NCI-H128 (cell line): Measurements from ENCODE around the gene TMEM176B.
"Not testable (repeated sequence)": the region's sequence is repeated elsewhere in the genome, so short reads cannot be mapped to it uniquely, and the experiment has no call there.

Source experiments
- DNase-seq: peaks from one replicate; lab custom pipeline; 2025; ENCODE audit not compliant: unreplicated experiment; lab: John Stamatoyannopoulos, UW

The TMEM176B gene

GRCh38 chr7:150823484-150824126 lies 23.4 kb upstream of the TMEM176B start:
- DNase-seq, result no peak

- DNase-seq, result no peak
Measured at GRCh38 chr7:150823043-150823442, 22.9 kb upstream of the TMEM176B start.

- no peak for DNase-seq
Measured at GRCh38 chr7:150820578-150821198, 20.5 kb upstream of the TMEM176B start.

DNA sequence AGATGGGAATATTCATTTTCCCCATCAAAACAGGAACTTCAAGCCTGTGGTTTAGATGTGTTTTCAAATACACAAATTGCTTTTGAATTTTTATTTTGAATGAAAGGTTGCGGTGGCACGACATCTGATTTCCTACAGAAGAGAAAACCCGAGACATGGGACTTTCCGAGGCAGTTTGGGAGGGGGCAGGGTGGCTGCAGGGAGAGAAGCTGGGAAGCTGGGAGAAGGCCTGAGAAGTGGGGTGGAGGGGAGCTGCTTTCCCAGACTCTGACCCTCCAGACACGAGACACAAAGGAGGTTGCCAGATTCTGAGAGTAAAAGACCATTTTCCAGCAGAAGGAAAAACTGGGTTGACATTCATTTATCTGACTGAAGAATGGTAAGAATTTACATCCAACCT lies 20.0 kb upstream of the TMEM176B start:
- DNase-seq, result no peak

DNA sequence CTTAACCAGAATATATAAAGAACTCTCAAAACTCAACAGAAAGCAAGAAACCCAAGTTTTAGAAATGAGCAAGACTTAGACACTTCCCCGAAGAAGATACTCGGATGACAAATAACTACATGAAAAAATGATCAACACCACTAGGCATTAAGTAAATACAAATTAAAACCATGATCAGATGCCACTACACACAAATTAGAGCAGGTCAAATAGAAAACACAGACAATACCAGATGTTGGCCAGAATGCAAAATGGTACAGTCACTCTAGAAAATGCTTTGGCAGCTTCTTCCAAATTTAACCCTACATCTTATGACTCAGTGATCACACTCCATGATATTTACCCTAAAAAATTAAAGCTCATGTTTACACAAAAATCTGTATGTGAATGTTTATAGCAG lies 18.8 kb upstream of the TMEM176B start:
- DNase-seq, result no peak

DNA sequence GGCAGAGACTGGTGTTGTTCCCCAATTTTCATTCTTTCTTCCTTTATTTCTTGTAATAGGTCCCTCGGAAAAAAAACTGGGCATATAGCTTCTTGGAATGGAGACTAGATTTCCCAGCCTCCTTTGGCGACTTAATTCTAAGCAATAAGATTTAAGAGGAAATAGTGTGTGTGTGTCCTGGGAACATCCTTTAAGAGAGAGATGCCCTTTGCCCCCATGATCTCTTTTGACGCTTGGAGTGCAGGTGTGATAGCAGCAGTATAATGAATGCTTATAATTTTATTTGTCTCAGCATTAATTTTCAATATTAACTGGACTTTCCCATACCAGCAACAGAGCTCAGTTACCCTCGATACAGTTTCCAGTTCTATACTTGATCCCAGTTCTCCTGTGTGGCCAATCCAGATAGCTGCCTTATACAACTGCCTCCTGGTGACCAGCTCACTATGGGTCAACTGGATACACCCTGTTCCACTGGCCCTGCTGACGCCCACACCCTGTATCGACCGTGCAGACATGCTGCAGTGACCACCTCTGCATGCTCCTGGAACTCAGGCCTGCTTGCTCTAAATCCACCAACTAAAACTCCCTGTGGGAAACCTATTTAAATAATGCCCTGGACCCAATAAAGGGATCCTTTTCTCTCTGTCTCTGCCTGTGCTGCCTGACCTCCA lies 14.3 kb upstream of the TMEM176B start:
- DNase-seq, result no peak

GRCh38 chr7:150807616-150808438 lies 7.7 kb upstream of the TMEM176B start:
- not testable (repeated sequence) for DNase-seq

DNA sequence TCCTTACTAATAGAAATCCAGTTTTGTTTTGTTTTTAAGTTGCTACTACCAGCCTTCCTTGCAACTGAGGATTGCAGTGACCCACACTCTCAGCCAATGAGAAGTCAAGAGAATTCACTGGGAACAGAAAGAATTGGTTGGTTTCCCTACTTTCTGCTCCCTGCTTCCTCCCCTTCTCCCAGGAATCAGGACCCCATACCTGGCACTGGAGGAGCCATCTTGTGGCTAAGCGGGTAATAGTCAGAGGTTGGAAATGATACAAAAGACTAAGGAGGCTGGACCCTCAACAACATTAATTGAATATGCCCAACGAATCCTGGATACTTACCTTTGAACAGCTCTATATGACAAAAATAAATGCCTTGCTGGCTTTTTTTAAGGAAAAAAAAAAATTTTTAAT lies 6.7 kb upstream of the TMEM176B start:
- DNase-seq, result no peak

GRCh38 chr7:150806454-150806853 lies 6.3 kb upstream of the TMEM176B start:
- DNase-seq, result no peak

- no peak for DNase-seq
Measured at GRCh38 chr7:150805864-150806263, 5.7 kb upstream of the TMEM176B start.

DNA sequence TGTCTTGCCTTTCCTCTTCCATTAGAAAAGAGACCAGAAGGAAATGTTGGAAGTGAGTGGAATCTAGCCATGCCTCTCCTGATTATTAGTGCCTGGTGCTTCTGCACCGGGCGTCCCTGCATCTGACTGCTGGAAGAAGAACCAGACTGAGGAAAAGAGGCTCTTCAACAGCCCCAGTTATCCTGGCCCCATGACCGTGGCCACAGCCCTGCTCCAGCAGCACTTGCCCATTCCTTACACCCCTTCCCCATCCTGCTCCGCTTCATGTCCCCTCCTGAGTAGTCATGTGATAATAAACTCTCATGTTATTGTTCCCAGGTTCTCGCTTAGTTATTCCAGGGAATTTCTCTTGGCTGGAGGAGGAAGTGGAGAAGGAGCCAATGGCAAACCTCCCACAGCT lies 4.6 kb upstream of the TMEM176B start:
- DNase-seq, result no peak

- DNase-seq, result no peak
Measured at GRCh38 chr7:150803161-150803860, 3.1 kb upstream of the TMEM176B start.

DNA sequence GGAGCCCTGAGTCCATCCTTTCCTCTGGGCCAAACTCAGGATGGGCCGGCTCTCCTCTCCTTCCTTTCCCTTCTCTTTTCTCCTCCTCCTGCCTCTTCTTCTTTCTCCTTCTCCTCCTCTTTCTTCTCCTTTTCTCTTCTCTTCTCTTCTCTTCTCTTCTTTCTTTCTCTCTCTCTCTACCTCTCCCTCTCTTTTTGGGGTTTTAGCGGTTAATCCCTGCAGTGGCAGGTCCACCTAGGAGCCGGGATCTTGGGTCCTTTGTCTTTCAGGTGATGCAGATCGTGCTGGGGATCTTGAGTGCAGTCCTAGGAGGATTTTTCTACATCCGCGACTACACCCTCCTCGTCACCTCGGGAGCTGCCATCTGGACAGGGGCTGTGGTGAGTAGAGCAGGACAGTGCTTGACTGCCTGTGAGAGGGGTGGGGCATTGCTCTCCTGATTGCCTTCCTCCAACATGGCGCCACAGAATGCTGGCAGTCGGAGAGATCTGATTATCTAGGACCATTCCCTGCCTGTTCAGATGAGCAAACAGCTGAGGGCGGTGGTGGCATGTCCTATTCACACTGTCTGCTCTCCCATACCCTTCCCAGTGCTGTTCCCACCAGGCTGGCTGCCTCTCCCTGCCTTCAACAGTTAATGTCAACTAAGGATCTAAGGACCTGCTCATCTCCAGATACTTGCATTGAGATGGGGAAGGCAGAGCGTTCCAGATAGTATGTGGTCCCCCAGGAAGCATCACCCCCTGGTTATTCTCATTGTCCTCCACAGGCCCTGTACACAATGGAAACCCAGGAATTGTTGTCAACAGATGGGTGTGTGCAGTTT lies 2.0 kb upstream of the TMEM176B start:
- DNase-seq, result no peak

DNA sequence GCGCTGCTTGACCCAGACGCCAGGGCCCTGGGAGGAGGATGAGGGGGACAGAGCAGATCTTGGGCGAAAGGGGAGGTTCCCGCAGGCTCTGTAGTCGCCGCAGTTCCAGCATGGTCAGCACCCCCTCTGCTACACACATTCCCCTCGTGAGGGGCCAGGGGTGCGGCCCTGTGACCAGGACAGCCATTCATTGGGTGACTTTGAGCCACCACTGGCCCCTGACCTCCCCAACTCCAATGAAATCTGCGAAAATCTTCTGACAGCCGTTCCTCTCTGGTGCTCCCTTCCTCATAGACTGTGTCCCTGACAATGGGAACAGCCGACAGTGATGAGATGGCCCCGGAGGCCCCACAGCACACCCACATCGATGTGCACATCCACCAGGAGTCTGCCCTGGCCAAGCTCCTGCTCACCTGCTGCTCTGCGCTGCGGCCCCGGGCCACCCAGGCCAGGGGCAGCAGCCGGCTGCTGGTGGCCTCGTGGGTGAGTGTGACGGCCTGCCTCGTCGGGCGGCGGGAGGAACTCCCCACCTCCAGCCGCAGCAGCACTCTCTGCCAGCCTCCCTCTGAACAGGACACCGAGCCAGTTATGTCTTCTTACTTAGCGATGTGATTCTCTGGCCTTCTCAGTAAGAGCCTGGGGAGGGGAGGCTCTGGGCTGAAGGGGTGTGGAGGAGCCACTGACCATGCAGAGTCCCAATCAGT lies 1.2 kb upstream of the TMEM176B start:
- DNase-seq, result no peak

DNA sequence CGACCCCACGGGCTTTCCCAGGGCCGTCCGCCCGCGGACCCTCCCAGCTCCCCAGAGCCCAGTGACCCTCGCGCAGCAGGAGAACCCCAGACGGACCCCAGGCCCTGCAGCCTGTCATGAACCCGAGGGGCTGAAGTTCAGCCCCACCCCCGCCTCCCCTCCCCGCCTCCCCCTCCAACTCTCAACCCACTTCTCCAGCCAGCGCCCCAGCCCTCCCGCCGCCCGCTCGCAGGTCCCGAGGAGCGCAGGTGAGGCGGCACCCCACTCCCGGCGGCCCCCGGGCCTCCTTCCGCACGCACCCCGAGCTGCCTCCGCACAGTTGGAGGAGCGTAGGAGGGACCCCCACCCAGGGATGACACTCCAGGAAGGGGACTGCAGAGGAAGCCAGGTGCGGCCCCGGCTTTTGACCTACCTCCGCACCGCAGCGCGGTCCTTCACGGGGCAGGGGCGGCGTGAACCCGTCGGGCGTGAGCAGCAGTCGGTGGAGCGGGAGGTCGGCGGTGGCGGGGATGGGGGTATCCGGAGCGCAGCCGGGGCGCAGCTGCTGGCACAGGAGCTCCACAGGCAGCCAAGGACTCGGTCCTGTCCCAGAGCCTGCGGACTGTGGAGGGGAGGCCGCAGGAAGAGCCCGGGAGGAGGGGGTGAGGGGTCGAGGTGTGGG lies 547 bp upstream of the TMEM176B start, which contains the start of gene TMEM176A:
TSS of gene TMEM176A (plus strand) at position 189 of the 661 bp plus-strand sequence. CDS start 782 bp downstream, outside the sequence.
- DNase-seq, result no peak

- DNase-seq, result no peak
Measured at GRCh38 chr7:150799156-150799555, 1.0 kb downstream of the TMEM176B start.

GRCh38 chr7:150797661-150798060 lies 2.5 kb downstream of the TMEM176B start:
- no peak for DNase-seq

DNA sequence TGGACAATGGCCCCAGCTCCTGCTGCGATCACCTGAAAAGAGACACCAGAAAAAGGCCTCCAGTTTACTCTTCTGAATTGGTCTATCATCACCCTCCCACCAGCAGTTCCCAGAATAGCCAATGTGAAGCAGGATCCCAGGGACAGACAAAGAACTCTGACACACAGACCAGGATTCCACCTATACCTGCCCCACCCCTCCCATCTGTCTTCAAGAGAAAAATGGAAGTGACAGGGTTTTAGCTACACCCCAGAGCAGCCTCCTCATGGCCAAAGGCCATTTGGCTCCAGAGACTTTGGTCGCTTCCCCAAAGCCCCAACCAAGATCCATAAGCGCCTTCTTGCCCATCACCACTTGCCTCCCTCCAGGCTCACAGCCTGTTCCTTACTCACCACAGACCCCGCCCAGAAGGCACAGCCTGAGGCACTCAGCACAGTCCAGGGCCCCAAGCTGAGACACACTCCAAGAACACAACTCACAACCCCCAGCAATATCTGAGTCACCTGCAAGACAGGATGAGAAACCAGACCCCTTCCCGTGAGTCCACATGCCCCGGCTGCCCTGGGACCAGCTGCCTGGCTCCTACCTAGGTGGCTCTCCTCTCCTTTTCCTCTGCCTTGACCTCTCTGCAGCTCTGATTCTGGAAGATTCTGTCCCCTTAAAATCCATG lies 6.5 kb downstream of the TMEM176B start:
- DNase-seq, result no peak
